EL (cell line): ENCODE measurements around the gene RPL41.

Source experiments
- DNase-seq: peaks from one replicate; pipeline ENCODE4 v3.0.0-alpha.2; 2016

The RPL41 gene

DNA sequence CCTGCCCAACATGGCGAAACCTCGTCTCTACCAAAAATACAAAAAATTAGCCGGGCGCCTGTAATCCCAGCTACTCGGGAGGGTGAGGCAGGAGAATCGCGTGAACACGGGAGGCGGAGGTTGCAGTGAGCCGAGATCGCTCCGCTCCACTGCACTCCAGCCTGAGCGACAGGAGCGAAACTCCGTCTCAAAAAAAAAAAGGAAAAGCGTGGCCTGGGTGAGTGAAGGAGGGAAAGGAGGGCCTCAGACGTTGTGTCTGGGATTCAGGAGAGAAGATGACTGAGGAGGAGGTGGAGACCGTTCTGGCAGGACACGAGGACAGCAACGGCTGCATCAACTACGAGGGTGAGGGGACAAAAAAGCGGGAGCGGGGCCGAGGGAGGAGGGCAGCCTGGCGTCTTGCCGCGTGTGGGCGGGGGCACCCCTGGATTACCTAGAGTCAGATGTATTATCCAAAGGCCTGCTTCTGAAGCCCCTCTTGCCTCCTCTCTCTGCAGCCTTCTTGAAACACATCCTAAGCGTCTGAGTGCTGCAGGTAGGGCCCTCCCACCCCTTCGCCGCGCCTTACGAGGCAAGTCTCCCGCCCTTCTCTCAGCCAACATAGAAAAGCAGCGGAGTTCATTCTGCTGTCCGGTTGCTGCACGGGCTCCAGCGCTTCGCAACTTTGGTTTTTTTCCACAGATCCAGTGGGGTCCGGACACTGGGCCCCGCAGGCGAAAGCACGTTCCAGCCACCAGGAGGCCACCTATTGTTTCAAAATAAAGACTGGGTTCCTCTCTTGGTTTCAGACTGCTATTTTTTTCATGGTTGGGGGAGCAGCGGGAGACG lies 41.0 kb downstream of the RPL41 start:
- DNase-seq = peak; percentile 92

DNA sequence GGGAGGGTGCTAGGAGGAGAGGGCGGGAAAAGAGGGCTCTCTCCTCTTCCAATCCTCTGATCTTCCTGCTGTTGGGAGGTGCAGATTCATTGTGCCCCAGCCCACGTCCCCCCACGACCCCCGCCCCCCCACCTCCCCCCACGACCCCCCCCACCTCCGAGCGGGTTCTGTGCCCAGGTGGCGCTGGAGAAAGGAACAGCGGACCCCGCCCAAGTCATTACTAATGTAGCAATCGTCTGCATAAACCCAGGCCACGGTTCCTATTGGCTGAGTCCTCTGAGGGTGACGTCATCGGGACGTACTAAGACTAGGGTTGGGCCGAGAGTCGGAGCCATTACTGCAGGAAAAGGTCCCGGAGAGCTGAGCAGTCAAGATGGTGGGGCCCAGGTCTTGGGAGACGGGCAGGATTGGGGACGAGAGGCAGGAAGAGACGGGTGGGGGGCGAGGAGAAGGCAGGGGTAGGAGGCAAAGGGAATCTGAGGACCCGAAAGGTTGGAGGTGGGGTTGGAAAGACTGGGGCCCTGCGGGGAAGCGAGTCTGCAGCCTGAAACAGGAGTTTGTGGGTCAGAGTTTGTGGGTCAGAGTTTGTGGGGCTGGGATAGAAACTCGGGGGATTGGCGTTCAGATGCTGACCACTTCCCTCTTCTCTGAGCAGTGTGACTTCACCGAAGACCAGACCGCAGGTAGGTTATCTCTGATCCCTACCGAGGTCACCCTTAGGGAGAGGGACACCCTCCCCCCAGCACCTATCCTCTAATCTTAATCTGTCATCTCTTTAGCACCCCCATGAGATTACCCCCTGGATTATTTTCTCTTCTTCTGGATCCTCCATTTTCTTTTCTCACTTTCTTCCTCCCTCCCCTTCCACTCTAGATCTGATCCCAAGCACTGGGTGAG lies 41.8 kb downstream of the RPL41 start, which contains the start of gene MYL6:
Gene MYL6 (plus strand): TSS at position 331 of the 897 bp plus-strand sequence. CDS start 43 bp downstream, at position 374.
- peak; percentile 98 for DNase-seq

DNA sequence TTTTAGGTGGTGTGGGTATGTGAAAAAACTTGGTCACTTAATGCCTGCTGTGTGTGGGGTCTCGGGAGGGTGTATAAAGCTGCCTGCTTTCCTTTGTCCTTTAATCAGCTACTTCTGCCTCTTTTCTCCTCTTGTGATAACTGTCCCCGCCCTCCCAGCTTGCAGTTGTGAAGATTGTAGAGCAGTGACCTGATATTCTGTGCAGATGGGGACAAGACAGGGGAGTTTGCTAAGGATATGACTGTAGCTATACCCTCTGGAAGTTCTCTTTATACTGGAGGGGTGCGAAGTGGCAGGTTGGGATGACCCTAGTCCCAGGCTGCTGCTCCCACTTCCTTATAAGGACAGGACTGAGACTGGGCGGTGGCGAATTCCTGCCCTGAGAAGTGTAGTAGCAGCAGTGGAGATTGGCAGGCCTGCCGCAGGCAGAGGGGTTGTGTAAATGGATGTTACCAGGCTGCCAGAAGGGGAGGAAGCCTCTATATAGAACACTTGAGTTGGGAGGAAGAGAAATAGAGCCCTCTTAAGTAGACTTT lies 42.6 kb downstream of the RPL41 start:
- peak; percentile 74 for DNase-seq

DNA sequence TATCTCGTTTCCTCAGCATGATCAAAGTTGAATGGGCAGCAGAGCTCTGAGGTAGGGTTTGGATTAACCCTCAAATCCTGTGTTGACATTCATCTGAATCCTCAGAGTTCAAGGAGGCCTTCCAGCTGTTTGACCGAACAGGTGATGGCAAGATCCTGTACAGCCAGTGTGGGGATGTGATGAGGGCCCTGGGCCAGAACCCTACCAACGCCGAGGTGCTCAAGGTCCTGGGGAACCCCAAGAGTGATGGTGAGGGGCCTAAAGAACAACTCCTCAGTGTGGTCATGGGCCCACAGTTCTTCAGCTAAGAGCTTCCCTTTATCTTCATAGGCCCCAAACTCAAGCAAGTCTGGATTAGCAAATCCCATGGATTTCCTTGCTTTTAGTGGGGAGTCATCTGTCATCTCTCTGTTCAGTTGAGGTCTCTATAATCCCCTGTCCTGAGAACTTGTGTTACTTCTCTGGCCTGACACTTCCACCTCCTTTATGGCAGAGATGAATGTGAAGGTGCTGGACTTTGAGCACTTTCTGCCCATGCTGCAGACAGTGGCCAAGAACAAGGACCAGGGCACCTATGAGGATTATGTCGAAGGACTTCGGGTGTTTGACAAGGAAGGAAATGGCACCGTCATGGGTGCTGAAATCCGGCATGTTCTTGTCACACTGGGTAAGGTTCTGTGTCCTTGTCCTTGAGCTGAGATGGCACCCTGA lies 43.2 kb downstream of the RPL41 start:
- DNase-seq = peak; percentile 9

DNA sequence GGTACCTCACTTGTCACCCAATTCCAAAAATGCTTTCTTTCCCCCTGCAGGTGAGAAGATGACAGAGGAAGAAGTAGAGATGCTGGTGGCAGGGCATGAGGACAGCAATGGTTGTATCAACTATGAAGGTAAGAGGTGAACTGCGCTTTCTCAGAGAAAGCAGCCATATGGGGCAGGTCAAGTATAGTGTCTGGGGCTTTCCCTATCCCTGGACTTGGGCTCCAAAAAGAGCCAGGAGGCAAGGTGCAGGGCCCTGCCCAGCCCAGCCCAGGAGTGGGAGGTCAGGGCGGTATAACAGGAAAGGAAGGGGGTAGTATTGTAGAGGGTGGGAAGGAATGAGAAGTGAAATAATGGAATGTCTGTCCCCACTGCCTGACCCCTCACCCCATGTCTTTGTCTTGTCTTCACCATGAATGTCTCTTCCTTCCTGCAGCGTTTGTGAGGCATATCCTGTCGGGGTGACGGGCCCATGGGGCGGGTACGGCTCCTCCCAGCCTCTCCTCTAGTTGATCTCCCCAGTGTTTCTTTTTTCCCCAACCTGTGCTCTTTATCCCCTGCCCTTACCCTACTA lies 43.8 kb downstream of the RPL41 start:
- peak; percentile 70 for DNase-seq

DNA sequence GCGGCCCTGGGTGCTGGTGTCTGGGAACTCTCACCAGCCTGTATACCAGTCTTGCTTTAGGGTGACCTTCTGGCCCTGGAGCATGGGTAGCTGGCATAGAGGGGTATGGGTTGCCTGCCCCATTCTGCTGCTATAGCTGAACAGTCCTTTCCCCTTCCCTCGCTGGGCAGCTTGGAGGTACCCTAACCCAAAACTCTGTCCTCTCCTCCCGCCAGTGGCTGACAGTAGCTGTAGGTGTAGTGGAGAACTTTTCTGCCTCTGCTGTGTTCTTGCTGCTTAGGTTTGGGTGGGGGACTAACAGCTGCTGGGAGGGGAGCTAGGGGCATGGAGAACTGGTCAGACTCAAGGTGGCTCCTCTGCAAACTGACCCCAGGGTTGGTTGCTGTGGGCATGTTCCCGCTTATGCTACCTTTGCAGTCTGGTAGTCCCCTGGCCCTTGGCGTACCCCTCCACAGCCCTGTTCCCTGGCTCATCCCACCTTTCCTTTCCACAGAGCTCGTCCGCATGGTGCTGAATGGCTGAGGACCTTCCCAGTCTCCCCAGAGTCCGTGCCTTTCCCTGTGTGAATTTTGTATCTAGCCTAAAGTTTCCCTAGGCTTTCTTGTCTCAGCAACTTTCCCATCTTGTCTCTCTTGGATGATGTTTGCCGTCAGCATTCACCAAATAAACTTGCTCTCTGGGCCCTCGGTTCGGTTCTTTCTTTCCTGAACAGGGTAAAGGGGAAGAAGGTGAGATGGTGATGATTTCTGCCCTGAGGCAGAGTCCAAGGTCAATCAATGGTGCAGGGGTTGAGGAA lies 44.7 kb downstream of the RPL41 start:
- DNase-seq = no peak

DNA sequence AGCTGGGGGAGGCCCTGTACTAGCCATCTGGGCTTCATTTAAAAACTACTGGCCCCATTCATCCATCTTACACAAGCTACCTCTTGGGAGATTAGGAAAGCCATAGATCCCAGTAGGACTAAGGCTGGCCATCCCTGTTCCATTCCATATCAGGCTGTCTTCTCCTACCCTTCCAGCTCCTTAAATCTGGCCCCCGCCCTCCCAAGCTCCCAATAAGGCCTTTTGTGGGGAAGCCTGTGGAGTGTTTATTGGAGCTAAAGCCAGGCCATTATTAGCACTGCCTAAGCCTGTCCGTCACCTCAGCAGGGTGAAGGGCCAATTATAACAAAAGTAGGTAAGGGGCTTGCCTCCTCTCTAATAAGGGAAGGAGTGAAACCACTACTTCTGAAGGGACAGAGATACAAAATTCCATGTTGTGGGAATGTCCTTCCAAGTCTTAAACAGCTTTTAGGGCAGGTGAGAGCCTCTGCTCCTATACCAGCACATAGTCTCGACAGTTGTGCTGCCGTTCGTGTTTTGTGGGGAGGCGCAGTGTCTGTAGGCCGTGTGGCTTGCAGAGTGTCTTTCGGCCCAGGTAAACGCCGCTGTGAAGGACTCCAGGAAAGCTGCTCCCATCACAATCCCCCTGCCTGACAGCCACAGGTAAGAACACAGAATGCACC lies 45.4 kb downstream of the RPL41 start:
- DNase-seq = peak; percentile 23

DNA sequence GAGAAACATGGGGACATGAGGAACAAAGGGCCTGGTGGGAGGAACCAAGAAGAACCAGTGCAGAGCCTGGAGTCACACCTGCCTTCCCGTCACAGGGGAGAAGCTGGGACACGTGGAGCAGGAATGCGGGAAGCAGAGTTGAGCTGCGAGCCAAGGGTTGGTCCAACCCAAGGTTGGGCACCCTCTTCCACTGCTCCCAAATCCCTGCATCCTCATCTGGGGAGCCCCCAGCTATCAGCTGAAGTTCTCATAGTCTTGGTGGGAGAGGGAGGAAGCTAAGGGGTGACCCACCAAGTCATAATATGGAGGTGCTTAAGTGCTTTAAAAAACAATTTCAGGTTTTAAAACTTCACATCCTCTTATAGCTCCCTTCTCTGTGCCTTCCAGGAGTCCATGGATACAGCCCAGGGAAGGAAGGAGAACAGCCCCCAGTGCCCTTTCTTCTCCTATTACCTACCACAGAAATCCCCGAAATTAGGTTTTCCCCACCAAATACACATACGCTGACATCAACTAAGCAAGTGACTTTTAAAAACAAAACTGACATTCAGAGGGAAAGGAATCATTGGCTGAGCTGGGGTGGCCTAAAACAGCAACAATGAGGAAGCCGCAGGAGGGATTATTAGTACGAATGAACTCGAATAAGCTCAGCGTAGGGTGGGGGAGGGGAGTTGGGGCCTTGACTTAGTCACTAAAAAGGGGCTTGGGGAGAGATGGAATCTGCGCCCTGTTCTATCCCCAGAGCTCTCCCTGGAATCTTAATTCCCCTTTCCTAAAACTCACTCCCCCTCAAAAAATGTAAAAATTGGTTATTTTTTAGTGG lies 46.2 kb downstream of the RPL41 start:
- peak; percentile 33 for DNase-seq

DNA sequence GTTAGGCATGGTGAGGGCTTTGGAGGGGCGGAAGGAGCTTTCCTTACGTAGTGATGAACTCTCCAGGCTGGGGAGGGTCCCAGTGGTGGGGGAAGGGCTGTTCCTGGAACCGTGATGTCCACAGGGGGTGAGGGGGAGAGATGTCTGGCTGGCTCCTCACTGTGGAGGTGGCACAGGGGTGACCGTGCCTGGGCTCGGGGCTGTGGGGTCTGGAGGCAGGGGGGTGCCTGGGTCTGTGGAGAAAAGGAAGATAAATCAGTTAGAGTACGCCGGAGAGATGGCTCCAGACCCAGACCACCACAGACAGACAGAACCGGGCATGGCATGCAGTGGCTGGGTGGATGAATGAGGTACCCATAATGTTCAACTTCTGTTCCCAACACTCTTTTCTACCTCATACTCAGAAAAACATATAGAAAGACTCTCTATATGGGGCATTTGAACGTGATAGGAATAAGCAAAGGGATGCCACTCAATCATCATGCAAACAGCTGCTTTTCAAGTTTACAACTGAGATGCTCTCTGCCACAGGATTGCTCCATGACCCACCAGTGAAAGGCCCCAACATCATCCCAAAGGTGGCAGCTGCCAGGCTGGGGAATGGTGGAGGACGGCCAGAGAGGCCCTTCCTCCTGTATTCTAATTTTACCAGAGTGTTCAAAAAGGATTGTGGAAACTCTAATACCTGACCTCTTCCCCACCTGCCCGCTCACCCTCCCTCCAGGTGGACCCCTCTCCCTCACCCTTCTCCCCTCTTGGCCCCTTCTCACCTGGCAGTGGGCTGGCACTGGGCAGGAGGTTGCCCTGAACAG lies 47.3 kb downstream of the RPL41 start:
- peak; percentile 28 for DNase-seq

DNA sequence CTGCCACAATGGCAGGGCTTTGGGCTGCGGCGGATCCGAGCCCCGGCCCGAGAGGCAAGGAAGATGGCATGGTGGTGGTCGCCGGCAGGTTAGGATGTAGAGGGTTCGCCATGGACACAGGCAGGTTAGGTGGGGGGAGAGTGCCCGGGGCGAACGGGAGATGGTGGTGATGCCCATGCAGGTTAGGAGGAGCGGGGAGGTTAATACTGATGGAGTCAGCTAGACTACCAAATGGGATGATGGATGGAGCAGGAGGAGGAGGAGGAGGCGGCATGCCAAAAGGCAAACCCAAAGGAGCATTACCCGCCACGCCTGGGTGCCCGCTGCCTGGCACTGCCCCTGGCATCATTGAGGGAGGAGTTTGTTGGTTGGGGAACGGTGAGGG lies 47.9 kb downstream of the RPL41 start:
- peak; percentile 26 for DNase-seq

DNA sequence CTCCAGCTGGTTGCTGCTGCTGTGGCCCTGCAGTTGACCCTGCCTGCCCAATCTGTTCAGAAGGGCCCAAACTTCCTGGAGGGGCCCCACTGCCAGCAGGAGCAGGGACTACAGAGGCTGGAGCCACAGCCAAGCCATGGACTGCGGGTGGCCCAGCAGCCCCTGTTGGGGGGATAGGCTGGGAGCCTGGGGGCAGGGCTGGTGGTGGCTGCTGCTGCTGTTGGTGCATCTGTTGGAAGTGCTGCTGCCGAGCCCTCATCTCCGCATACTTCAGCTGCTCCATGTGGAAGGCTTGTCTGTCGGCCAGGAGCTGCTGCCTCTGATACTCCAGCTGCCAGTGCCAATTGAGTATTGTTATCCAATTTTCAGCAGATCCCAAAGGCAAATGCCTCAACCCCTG lies 48.9 kb downstream of the RPL41 start:
- no peak for DNase-seq
